Measurements from ENCODE around the gene GBE1. TPM values are rescaled to one million over a fixed set of nuclear protein-coding genes. Genes with fewer than 3 reads are reported as not detected.

The GBE1 gene
- total and polyA plus RNA-seq, 9 of the 15 experiments (the other 6 are each of a cell fraction or from before 2014, with no cell fraction given), result 7.9 to 25.6 (median 13.1) TPM

DNA sequence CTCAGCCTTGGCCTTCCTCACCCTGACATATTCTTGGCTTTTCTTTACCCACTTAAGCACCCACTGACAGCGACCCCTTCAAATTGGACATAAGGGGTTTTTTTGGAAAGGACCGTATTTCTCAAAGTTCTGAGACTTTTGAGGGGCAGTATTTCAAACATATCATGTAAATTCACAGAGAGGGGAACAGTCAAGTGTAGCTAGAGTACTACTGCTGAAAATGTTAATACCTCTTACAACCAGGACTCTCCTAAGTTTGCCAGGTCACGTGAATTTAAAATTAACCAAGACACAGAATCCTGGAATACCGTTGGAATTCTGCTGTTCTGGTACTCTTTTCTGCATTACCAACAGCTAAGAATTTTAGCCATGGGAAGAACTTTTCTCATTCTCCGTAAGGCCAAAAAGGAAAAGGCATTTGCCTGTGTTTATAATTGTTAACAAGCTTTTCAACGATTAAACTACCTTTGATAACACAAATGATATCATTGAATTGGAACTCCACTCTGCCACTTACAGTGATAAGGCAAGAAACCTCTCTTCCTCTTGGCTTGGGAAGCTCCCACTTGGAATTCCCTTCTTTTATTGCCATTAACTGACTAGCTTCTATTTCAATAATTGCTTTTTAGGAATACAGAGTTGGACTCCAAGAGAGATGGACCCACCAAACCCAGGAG, 597 bp upstream of the GBE1 start:
- no TSS peak for BruUV-seq (replicated peaks)
- POLR2A ChIA-PET, result interaction anchor here (0.7 to 2.5 kb wide), 8 partner anchors 9 to 66 kb away, joined by 3 to 8 read pairs (median 4); no protein-coding TSS in a partner anchor
- intact Hi-C loops (cut with micrococcal nuclease), result loop anchor here (5.0 kb wide), 1 partner anchor 50 kb away; no protein-coding TSS in a partner anchor
- TF ChIP-seq GABPA (tag; conservative IDR thresholded peaks at IDR 0.05; ENCODE audit: low read depth) (0 out of 2 replicates have a peak, but pooled peaks have one; percentile 9), HMG20B (CRISPR knock-in tag; IDR thresholded peaks at IDR 0.05) (no peak), NR4A1 (CRISPR knock-in tag; IDR thresholded peaks at IDR 0.05) (no peak), NR4A1 (tag; IDR thresholded peaks at IDR 0.05) (0 out of 2 replicates have a peak, but pooled peaks have one; percentile 28), L3MBTL2 (IDR thresholded peaks at IDR 0.05) (no peak), GTF2E2 (tag; IDR thresholded peaks at IDR 0.05) (0 out of 2 replicates have a peak, but pooled peaks have one; percentile 20), TFE3 (CRISPR knock-in tag; IDR thresholded peaks at IDR 0.05) (peak; percentile 35; the same call in 1 of the 2 replicates), SMARCA4 (IDR thresholded peaks at IDR 0.05) (no peak), ZNF583 (CRISPR knock-in tag; IDR thresholded peaks at IDR 0.05) (no peak), BDP1 (IDR thresholded peaks at IDR 0.05; ENCODE audit: insufficient read depth, insufficient read length) (no peak)
- TF ChIP-seq, protein P1, sequence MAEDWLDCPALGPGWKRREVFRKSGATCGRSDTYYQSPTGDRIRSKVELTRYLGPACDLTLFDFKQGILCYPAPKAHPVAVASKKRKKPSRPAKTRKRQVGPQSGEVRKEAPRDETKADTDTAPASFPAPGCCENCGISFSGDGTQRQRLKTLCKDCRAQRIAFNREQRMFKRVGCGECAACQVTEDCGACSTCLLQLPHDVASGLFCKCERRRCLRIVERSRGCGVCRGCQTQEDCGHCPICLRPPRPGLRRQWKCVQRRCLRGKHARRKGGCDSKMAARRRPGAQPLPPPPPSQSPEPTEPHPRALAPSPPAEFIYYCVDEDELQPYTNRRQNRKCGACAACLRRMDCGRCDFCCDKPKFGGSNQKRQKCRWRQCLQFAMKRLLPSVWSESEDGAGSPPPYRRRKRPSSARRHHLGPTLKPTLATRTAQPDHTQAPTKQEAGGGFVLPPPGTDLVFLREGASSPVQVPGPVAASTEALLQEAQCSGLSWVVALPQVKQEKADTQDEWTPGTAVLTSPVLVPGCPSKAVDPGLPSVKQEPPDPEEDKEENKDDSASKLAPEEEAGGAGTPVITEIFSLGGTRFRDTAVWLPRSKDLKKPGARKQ (CRISPR knock-in tag; IDR thresholded peaks at IDR 0.05), result no peak
- TF ChIP-seq, protein P2, sequence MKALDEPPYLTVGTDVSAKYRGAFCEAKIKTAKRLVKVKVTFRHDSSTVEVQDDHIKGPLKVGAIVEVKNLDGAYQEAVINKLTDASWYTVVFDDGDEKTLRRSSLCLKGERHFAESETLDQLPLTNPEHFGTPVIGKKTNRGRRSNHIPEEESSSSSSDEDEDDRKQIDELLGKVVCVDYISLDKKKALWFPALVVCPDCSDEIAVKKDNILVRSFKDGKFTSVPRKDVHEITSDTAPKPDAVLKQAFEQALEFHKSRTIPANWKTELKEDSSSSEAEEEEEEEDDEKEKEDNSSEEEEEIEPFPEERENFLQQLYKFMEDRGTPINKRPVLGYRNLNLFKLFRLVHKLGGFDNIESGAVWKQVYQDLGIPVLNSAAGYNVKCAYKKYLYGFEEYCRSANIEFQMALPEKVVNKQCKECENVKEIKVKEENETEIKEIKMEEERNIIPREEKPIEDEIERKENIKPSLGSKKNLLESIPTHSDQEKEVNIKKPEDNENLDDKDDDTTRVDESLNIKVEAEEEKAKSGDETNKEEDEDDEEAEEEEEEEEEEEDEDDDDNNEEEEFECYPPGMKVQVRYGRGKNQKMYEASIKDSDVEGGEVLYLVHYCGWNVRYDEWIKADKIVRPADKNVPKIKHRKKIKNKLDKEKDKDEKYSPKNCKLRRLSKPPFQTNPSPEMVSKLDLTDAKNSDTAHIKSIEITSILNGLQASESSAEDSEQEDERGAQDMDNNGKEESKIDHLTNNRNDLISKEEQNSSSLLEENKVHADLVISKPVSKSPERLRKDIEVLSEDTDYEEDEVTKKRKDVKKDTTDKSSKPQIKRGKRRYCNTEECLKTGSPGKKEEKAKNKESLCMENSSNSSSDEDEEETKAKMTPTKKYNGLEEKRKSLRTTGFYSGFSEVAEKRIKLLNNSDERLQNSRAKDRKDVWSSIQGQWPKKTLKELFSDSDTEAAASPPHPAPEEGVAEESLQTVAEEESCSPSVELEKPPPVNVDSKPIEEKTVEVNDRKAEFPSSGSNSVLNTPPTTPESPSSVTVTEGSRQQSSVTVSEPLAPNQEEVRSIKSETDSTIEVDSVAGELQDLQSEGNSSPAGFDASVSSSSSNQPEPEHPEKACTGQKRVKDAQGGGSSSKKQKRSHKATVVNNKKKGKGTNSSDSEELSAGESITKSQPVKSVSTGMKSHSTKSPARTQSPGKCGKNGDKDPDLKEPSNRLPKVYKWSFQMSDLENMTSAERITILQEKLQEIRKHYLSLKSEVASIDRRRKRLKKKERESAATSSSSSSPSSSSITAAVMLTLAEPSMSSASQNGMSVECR (CRISPR knock-in tag; IDR thresholded peaks at IDR 0.05), result no peak
- TF ChIP-seq, protein P3, sequence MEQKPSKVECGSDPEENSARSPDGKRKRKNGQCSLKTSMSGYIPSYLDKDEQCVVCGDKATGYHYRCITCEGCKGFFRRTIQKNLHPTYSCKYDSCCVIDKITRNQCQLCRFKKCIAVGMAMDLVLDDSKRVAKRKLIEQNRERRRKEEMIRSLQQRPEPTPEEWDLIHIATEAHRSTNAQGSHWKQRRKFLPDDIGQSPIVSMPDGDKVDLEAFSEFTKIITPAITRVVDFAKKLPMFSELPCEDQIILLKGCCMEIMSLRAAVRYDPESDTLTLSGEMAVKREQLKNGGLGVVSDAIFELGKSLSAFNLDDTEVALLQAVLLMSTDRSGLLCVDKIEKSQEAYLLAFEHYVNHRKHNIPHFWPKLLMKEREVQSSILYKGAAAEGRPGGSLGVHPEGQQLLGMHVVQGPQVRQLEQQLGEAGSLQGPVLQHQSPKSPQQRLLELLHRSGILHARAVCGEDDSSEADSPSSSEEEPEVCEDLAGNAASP (IDR thresholded peaks at IDR 0.05), result peak; percentile 57; the same call in 1 of the 2 replicates

More for the DNA sequence above, 597 bp upstream of the GBE1 start:
- H3K9me1 ChIP-seq (ENCODE audit: control insufficient read depth, insufficient read depth, low read length), result no peaks in the 10 kb centered on the region
- H3K4me1 ChIP-seq (replicated peaks in 1 of 2; ENCODE audit: control insufficient read depth in 2 of 2, insufficient read depth in 2 of 2, low read length in 2 of 2), result peaks cover 3 to 12% of the 10 kb centered on the region in 2 experiments; a peak in 3 of 5 replicates
- H3K4me2 ChIP-seq (ENCODE audit: insufficient read depth, low read length), result peak overlapping the region; percentile 88
- CTCF ChIA-PET (ENCODE audit: low intra/inter-chr PET ratio), result no interaction called here
- peak overlapping the region; percentile 93 to 98 for H3K9ac ChIP-seq (ENCODE audit: insufficient read depth in 1 of 2, low read depth in 2 of 2, low read length in 2 of 2)
- peak overlapping the region; percentile 72 for H3K4me3 ChIP-seq
- peaks cover 20% of the 10 kb centered on the region for H3K79me2 ChIP-seq (ENCODE audit: control insufficient read depth, insufficient read depth, low read length)
- no peaks in the 10 kb centered on the region for H3K27me3 ChIP-seq (ENCODE audit: control insufficient read depth in 2 of 2, insufficient read depth in 2 of 2, low read length in 2 of 2)
- no peak for DNase-seq (ENCODE audit: extremely low read depth in 1 of 4, low spot score in 3 of 4)
- peak overlapping the region; percentile 95 for H2AFZ ChIP-seq (ENCODE audit: low read depth, low read length)
- WGBS (ENCODE audit: insufficient coverage, low coverage, missing lambda C conversion rate), result 7% methylated on average over 5 of the region's 6 CpGs
- H3K27ac ChIP-seq (ENCODE audit: extremely low read depth, low read depth, low read length), result peak overlapping the region; percentile 99
- no peak for FAIRE-seq
- H3K36me3 ChIP-seq (ENCODE audit: control insufficient read depth, insufficient read depth, low read length), result peaks cover 15% of the 10 kb centered on the region; the same call in 2 of the 3 replicates
- in situ Hi-C loops (cut with MboI), result no loop called here
- no peaks in the 10 kb centered on the region for H4K20me1 ChIP-seq (replicated peaks; ENCODE audit: control insufficient read depth, insufficient read depth, low read length)
- H3K9me3 ChIP-seq (replicated peaks; ENCODE audit: control insufficient read depth, insufficient read depth, low read depth, low read length), result no peaks in the 10 kb centered on the region
- ATAC-seq, result no peak
